SK-N-SH (cell line): Measurements from ENCODE around the gene RIC3. TPM values are rescaled to one million over a fixed set of nuclear protein-coding genes. Genes with fewer than 3 reads are reported as not detected.
A peak's percentile ranks its signal among the peaks of the same experiment; 100 is the strongest.

ENCODE experiments used
- CTCF ChIA-PET: fragments of 300-600, 350-600 bp; formaldehyde crosslinking; extraction: SDS; loops from one replicate; lab custom pipeline; 2021; lab: Yijun Ruan, JAX
- POLR2A ChIA-PET: fragments of 350-600 bp; sonication (Branson Sonifier 250); formaldehyde crosslinking; extraction: SDS; loops from one replicate; lab custom pipeline; 2020; ENCODE audit warnings: antibody characterized with exemption, inconsistent platforms; lab: Yijun Ruan, JAX
- DNase-seq: peaks from one replicate; pipeline ENCODE4 v3.0.0; 2012
- H2AFZ ChIP-seq: fragments of 200-600 bp; sonication (generic); 2 replicates; pipeline ENCODE4 v1.8.1; 2016; ENCODE audit warnings: antibody characterized with exemption, mild to moderate bottlenecking, low read depth
- H3F3A ChIP-seq: fragments of 200-600 bp; sonication (generic); replicated peaks from 2 replicates; pipeline ENCODE3; 2016; ENCODE audit warnings: antibody characterized with exemption, mild to moderate bottlenecking; ENCODE audit not compliant: insufficient read depth
- H3K27ac ChIP-seq, 2 experiments: fragments of 200-500 bp in 1 of 2; fragments of 200-600 bp in 1 of 2; sonication (Bioruptor generic) in 1 of 2; sonication (generic), shearing (Covaris generic) in 1 of 2; 2 replicates each; pipeline versions ENCODE4 v1.5.1 to v1.6.1; 2014 to 2016; ENCODE audit warnings: low read depth in 2 of 2, inconsistent platforms in 1 of 2, low read length in 1 of 2, mild to moderate bottlenecking in 1 of 2, mixed read lengths in 1 of 2
- H3K27me3 ChIP-seq: fragments of 200-600 bp; sonication (generic), shearing (Covaris generic); 2 replicates; pipeline ENCODE4 v1.6.1; 2016; ENCODE audit warnings: mixed run types; ENCODE audit not compliant: insufficient read depth
- H3K36me3 ChIP-seq, 2 experiments: fragments of 200-500 bp in 1 of 2; fragments of 200-600 bp in 1 of 2; sonication (Bioruptor generic) in 1 of 2; sonication (generic) in 1 of 2; replicated peaks in 1 of 2; 2 replicates each; pipeline versions ENCODE3 to v1.5.1; 2014 to 2016; ENCODE audit warnings: low read length in 1 of 2, mild to moderate bottlenecking in 1 of 2; ENCODE audit not compliant: insufficient read depth in 2 of 2, control insufficient read depth in 1 of 2
- H3K4me1 ChIP-seq, 2 experiments: fragments of 200-500 bp in 1 of 2; fragments of 200-600 bp in 1 of 2; sonication (Bioruptor generic) in 1 of 2; sonication (generic), shearing (Covaris generic) in 1 of 2; 2 replicates each; pipeline versions ENCODE4 v1.5.1 to v1.6.1; 2014 to 2016; ENCODE audit warnings: low read depth in 1 of 2, low read length in 1 of 2, mixed run types in 1 of 2; ENCODE audit not compliant: insufficient read depth in 2 of 2, control insufficient read depth in 1 of 2
- H3K4me2 ChIP-seq: fragments of 200-600 bp; sonication (generic), shearing (Covaris generic); 2 replicates; pipeline ENCODE4 v1.6.1; 2017; ENCODE audit warnings: mixed run types
- H3K4me3 ChIP-seq, 2 experiments: fragments of 200-500 bp in 1 of 2; fragments of 200-600 bp in 1 of 2; sonication (Bioruptor generic) in 1 of 2; sonication (generic), shearing (Covaris generic) in 1 of 2; 2 replicates each; pipeline versions ENCODE4 v1.5.1 to v1.8.1; 2014 to 2016; ENCODE audit warnings: low read depth in 2 of 2, inconsistent platforms in 1 of 2, low read length in 1 of 2, mild to moderate bottlenecking in 1 of 2, mixed read lengths in 1 of 2, moderate library complexity in 1 of 2
- H3K79me2 ChIP-seq: fragments of 200-600 bp; sonication (generic); 2 replicates; pipeline ENCODE4 v1.8.1; 2017; ENCODE audit warnings: mild to moderate bottlenecking; ENCODE audit not compliant: insufficient read depth
- H3K9ac ChIP-seq: fragments of 200-600 bp; sonication (generic); 2 replicates; pipeline ENCODE4 v1.6.1; 2017; ENCODE audit warnings: mixed run types
- H3K9me2 ChIP-seq: fragments of 200-600 bp; sonication (generic); 2 replicates; pipeline ENCODE4 v1.6.1; 2017; ENCODE audit warnings: mixed run types
- H3K9me3 ChIP-seq: fragments of 200-600 bp; sonication (generic); 2 replicates; pipeline ENCODE4 v1.6.1; 2017; ENCODE audit warnings: mixed run types, mild to moderate bottlenecking, moderate library complexity
- H4K20me1 ChIP-seq: fragments of 200-600 bp; sonication (generic); 2 replicates; pipeline ENCODE4 v1.6.1; 2017; ENCODE audit warnings: mild to moderate bottlenecking, mixed run types; ENCODE audit not compliant: insufficient read depth
- CHD2 ChIP-seq: fragments of 150-350 bp; IDR thresholded peaks from 2 replicates; pipeline ENCODE4 v1.6.1; 2018; ENCODE audit warnings: low read length; ENCODE audit not compliant: partially characterized antibody
- EP300 ChIP-seq, 2 experiments: IDR thresholded peaks; 2 replicates each; pipeline versions ENCODE4 v1.4.0 to v1.6.1; 2012; ENCODE audit warnings: borderline replicate concordance in 1 of 2, low read depth in 1 of 2, low read length in 1 of 2
- FOSL2 ChIP-seq: IDR thresholded peaks from 2 replicates; pipeline ENCODE4 v1.4.0; 2012; ENCODE audit warnings: low read depth, mild to moderate bottlenecking, moderate library complexity, borderline replicate concordance
- FOXM1 ChIP-seq: IDR thresholded peaks from 2 replicates; pipeline ENCODE4 v1.4.0; 2012; ENCODE audit warnings: low read depth, mild to moderate bottlenecking
- GABPA ChIP-seq: IDR thresholded peaks from 2 replicates; pipeline ENCODE4 v1.4.0; 2012; ENCODE audit warnings: low read depth, mild to moderate bottlenecking
- GATA2 ChIP-seq: sonication (generic); formaldehyde crosslinking; IDR thresholded peaks from 2 replicates; pipeline ENCODE4 v1.5.0; 2020; ENCODE audit warnings: mild to moderate bottlenecking, missing genetic modification reagents
- JUND ChIP-seq: IDR thresholded peaks from 2 replicates; pipeline ENCODE4 v1.4.0; 2012
- MEF2A ChIP-seq: IDR thresholded peaks from 2 replicates; pipeline ENCODE4 v1.4.0; 2012; ENCODE audit warnings: low read depth, borderline replicate concordance
- NFIC ChIP-seq: IDR thresholded peaks from 2 replicates; pipeline ENCODE4 v1.4.0; 2012; ENCODE audit warnings: borderline replicate concordance
- NRF1 ChIP-seq: IDR thresholded peaks from 2 replicates; pipeline ENCODE4 v1.6.1; 2012; ENCODE audit warnings: low read depth, mild to moderate bottlenecking, low read length
- POLR2AphosphoS5 ChIP-seq: IDR thresholded peaks from 2 replicates; pipeline ENCODE4 v1.6.1; 2012; ENCODE audit warnings: low read depth, low read length
- RCOR1 ChIP-seq: fragments of 150-350 bp; IDR thresholded peaks from 2 replicates; pipeline ENCODE4 v1.6.1; 2017; ENCODE audit warnings: antibody characterized with exemption, low read length
- RXRA ChIP-seq: IDR thresholded peaks from 2 replicates; pipeline ENCODE4 v1.4.0; 2012; ENCODE audit warnings: low read depth, mild to moderate bottlenecking, borderline replicate concordance
- TAF1 ChIP-seq: IDR thresholded peaks from 2 replicates; pipeline ENCODE4 v1.6.1; 2012; ENCODE audit warnings: low read depth, mild to moderate bottlenecking, low read length, moderate library complexity, borderline replicate concordance
- TCF12 ChIP-seq: IDR thresholded peaks from 2 replicates; pipeline ENCODE4 v1.4.0; 2012
- WGBS: methylation state at CpG from one replicate; pipeline ENCODE4 v1.1.6; 2017; ENCODE audit warnings: low lambda C conversion rate; 5-methylcytosine and 5-hydroxymethylcytosine counted together
- polyA plus RNA-seq, 3 experiments: library from polyadenylated mRNA; depleted of rRNA; stranded (reverse); fragments of >200 nt; gene quantifications; 2 replicates each; pipeline ENCODE4 v1.2.3, GENCODE V29; 2012
- TF ChIP-seq, protein P1 (sequence below): IDR thresholded peaks from 2 replicates; pipeline ENCODE4 v1.4.0; 2012; ENCODE audit warnings: low read depth, borderline replicate concordance
- TF ChIP-seq, protein P2 (sequence below): IDR thresholded peaks from 2 replicates; pipeline ENCODE4; 2012
- TF ChIP-seq, protein P3 (sequence below): IDR thresholded peaks from 2 replicates; pipeline ENCODE4 v1.4.0; 2012; ENCODE audit warnings: low read depth
- TF ChIP-seq, protein P4 (sequence below): IDR thresholded peaks from 2 replicates; pipeline ENCODE4 v1.6.1; 2012; ENCODE audit warnings: mild to moderate bottlenecking, low read depth, low read length, moderate library complexity

The RIC3 gene
- polyA plus RNA-seq, 1 of the 3 experiments (the other 2 are of a cell fraction) = 0.54 TPM

DNA sequence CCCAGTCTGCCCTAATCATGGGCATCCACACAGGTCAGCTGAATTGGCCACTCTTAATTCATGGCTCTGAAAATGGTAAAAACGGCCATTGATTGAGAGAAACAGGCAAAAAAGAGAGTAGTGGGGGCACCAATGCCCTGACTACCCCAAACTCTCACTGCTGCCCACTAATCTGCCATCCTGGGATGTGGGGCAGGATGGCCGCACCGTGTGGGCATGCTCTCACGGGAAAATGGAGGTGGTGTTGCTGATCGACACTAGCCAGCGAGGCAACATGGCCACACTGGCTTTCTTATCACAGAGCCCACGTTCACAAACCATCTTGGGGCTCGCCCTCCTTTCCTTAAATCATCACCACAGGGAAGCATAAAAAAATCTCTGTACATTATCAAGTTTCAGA lies 99.1 kb downstream of the RIC3 start:
- peaks cover 12 to 52% of the 10 kb centered on the region in 2 experiments for H3K4me1 ChIP-seq
- H3K27me3 ChIP-seq = no peaks in the 10 kb centered on the region; the same call in 1 of the 2 replicates
- CTCF ChIA-PET = interaction anchor here (0.7 to 11.8 kb wide), 9 partner anchors 10 to 63 kb away, joined by 3 to 230 read pairs (median 6); partner anchors contain the start of gene TUB
- H2AFZ ChIP-seq = no peak overlapping the region
- H3K27ac ChIP-seq = peak overlapping the region; percentile 64 to 99; a peak in 3 of 4 replicates
- DNase-seq = no peak
- 82% methylated on average over 8 of the region's 8 CpGs for WGBS
- H3F3A ChIP-seq = peaks cover 28% of the 10 kb centered on the region
- no peak overlapping the region for H3K9ac ChIP-seq
- no peaks in the 10 kb centered on the region for H3K9me3 ChIP-seq
- no peaks in the 10 kb centered on the region for H3K9me2 ChIP-seq
- no peaks in the 10 kb centered on the region for H4K20me1 ChIP-seq
- no peak overlapping the region for H3K4me3 ChIP-seq
- TF ChIP-seq CHD2 (no peak), FOXM1 (no peak)
- H3K79me2 ChIP-seq = no peaks in the 10 kb centered on the region
- POLR2A ChIA-PET = interaction anchor here (2.3 to 3.3 kb wide), 2 partner anchors 11 to 36 kb away, joined by 13 to 27 read pairs; partner anchors contain the start of gene TUB
- peak overlapping the region; percentile 49 for H3K4me2 ChIP-seq
- H3K36me3 ChIP-seq = no peaks in the 10 kb centered on the region

DNA sequence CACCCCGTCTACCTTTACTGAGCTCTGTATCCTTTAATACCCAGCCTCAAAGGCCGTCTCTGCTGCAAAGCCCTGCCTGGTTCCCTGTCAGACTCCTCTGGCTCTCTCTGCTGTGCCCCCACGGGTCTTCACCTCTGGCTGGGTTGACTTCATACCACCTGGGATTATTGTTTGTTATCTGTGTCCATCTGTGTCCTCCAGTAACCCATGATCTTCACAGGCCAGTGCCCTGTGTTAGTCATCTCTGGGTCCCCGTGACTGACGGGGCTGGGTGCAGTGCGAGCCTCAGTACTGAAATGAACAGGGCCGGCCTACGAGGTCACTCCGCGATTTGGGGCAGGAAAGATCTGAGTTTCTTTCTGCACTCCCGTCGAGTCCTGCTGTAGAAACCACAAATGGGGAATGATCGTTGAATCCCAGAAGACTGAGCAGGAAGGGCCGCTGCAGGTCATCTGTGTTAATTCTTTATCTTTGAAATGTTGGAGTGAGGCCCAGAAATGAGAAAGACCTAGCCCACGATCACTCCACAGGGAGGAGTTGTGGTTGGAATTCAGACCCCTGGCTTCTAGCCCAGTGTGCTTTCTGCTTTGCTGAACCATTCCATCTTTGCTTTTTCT lies 100.1 kb downstream of the RIC3 start:
- Histone ChIP-seq H3K4me3 (peak overlapping the region in 1 of 2 experiments; percentile 18; a peak in 2 of 4 replicates), H3K4me1 (peaks cover 12 to 51% of the 10 kb centered on the region in 2 experiments), H3K9me3 (no peaks in the 10 kb centered on the region), H3K9me2 (no peaks in the 10 kb centered on the region), H4K20me1 (no peaks in the 10 kb centered on the region), H3K4me2 (peak overlapping the region; percentile 49), H3F3A (peaks cover 28% of the 10 kb centered on the region), H3K9ac (0 out of 2 replicates have a peak overlapping the region, but pooled peaks have one; percentile 9), H3K27me3 (no peaks in the 10 kb centered on the region; the same call in 1 of the 2 replicates), H2AFZ (no peak overlapping the region), H3K36me3 (no peaks in the 10 kb centered on the region), H3K79me2 (no peaks in the 10 kb centered on the region), H3K27ac (peak overlapping the region; percentile 64 to 99)
- ChIA-PET POLR2A (interaction anchor here (1.2 to 3.3 kb wide), 5 partner anchors 12 to 35 kb away, joined by 4 to 27 read pairs (median 14); partner anchors contain the start of gene TUB), CTCF (interaction anchor here (0.6 to 11.8 kb wide), 17 partner anchors 10 to 892 kb away, joined by 3 to 230 read pairs (median 5); partner anchors contain the start of gene TUB)
- DNase-seq = peak; percentile 70
- 8% methylated on average over 12 of the region's 15 CpGs for WGBS
- TF ChIP-seq NFIC = peak; percentile 96
- no peak for TF ChIP-seq NRF1
- no peak for TF ChIP-seq GABPA
- TF ChIP-seq JUND = peak; percentile 65
- TF ChIP-seq TAF1 = 0 out of 2 replicates have a peak, but pooled peaks have one; percentile 24
- TF ChIP-seq, protein P1, sequence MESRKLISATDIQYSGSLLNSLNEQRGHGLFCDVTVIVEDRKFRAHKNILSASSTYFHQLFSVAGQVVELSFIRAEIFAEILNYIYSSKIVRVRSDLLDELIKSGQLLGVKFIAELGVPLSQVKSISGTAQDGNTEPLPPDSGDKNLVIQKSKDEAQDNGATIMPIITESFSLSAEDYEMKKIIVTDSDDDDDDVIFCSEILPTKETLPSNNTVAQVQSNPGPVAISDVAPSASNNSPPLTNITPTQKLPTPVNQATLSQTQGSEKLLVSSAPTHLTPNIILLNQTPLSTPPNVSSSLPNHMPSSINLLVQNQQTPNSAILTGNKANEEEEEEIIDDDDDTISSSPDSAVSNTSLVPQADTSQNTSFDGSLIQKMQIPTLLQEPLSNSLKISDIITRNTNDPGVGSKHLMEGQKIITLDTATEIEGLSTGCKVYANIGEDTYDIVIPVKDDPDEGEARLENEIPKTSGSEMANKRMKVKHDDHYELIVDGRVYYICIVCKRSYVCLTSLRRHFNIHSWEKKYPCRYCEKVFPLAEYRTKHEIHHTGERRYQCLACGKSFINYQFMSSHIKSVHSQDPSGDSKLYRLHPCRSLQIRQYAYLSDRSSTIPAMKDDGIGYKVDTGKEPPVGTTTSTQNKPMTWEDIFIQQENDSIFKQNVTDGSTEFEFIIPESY = peak; percentile 41; the same call in 1 of the 2 replicates
- TF ChIP-seq TCF12 = peak; percentile 88
- TF ChIP-seq FOXM1 = peak; percentile 52; the same call in 1 of the 2 replicates
- TF ChIP-seq RXRA = peak; percentile 93
- TF ChIP-seq, protein P2, sequence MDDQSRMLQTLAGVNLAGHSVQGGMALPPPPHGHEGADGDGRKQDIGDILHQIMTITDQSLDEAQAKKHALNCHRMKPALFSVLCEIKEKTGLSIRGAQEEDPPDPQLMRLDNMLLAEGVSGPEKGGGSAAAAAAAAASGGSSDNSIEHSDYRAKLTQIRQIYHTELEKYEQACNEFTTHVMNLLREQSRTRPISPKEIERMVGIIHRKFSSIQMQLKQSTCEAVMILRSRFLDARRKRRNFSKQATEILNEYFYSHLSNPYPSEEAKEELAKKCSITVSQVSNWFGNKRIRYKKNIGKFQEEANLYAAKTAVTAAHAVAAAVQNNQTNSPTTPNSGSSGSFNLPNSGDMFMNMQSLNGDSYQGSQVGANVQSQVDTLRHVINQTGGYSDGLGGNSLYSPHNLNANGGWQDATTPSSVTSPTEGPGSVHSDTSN = peak; percentile 82
- peak; percentile 31; the same call in 1 of the 2 replicates for TF ChIP-seq FOSL2
- peak; percentile 71 for TF ChIP-seq RCOR1
- TF ChIP-seq POLR2AphosphoS5 = peak; percentile 53; the same call in 1 of the 2 replicates
- peak; percentile 71 for TF ChIP-seq GATA2 (CRISPR knock-in tag)
- TF ChIP-seq MEF2A = no peak
- TF ChIP-seq, protein P3, sequence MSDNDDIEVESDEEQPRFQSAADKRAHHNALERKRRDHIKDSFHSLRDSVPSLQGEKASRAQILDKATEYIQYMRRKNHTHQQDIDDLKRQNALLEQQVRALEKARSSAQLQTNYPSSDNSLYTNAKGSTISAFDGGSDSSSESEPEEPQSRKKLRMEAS = no peak; the same call in 1 of the 2 replicates
- peak; percentile 66 for TF ChIP-seq CHD2
- TF ChIP-seq, protein P4, sequence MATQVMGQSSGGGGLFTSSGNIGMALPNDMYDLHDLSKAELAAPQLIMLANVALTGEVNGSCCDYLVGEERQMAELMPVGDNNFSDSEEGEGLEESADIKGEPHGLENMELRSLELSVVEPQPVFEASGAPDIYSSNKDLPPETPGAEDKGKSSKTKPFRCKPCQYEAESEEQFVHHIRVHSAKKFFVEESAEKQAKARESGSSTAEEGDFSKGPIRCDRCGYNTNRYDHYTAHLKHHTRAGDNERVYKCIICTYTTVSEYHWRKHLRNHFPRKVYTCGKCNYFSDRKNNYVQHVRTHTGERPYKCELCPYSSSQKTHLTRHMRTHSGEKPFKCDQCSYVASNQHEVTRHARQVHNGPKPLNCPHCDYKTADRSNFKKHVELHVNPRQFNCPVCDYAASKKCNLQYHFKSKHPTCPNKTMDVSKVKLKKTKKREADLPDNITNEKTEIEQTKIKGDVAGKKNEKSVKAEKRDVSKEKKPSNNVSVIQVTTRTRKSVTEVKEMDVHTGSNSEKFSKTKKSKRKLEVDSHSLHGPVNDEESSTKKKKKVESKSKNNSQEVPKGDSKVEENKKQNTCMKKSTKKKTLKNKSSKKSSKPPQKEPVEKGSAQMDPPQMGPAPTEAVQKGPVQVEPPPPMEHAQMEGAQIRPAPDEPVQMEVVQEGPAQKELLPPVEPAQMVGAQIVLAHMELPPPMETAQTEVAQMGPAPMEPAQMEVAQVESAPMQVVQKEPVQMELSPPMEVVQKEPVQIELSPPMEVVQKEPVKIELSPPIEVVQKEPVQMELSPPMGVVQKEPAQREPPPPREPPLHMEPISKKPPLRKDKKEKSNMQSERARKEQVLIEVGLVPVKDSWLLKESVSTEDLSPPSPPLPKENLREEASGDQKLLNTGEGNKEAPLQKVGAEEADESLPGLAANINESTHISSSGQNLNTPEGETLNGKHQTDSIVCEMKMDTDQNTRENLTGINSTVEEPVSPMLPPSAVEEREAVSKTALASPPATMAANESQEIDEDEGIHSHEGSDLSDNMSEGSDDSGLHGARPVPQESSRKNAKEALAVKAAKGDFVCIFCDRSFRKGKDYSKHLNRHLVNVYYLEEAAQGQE = 0 out of 2 replicates have a peak, but pooled peaks have one; percentile 29
- TF ChIP-seq EP300 (IDR thresholded peaks at IDR 0.05; ENCODE audit: borderline replicate concordance in 1 of 2, low read depth in 1 of 2, low read length in 1 of 2) = peak; percentile 66 to 71; a peak in 3 of 4 replicates
